Forelimb muscle (tissue), 1 donor: Measurements from ENCODE around the gene RPL18A. TPM values are rescaled to one million over a fixed set of nuclear protein-coding genes. Genes with fewer than 3 reads are reported as not detected.
A peak's percentile ranks its signal among the peaks of the same experiment; 100 is the strongest.
"Not testable (repeated sequence)": the region's sequence is repeated elsewhere in the genome, so short reads cannot be mapped to it uniquely, and the experiment has no call there.

Source experiments
- DNase-seq: peaks from one replicate; pipeline ENCODE4 v3.0.0-alpha.2; 2013; ENCODE audit warnings: low read depth
- polyA plus RNA-seq: library from polyadenylated mRNA; unstranded; fragments of 120-200 nt; gene quantifications from one replicate; pipeline ENCODE4 v1.2.1, GENCODE V29; 2013; ENCODE audit not compliant: insufficient read length

RPL18A gene
- polyA plus RNA-seq, 1 donor: 2,721 TPM

DNA sequence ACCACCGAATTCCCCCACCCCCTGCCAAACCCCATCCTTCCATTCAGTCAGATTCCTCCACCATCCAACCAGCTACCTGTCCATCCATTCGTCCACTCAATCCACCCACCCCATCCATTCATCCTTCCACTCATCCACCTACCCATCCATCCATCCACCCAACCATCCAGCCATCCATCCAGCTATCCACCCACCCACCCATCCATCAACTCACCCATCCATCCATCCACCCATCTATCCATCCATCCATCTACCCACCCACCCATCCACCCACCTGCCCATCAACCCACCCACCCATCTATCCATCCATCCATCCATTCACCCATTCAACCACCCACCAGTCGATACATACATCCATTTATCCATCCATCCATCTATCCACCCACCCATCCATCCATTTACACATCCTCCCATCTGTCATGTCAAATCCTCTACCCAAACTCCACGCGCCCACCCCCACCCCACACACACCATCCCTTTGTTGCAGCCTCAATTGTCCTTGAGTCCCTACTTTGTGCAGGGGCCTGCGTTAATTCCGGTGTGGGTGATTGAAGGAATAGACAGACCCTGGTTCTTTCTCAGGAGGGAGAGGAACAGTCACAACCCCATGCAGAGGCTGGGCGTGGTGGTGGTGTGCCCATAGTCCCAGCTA, 6.7 kb downstream of the RPL18A start:
- no peak for DNase-seq

DNA sequence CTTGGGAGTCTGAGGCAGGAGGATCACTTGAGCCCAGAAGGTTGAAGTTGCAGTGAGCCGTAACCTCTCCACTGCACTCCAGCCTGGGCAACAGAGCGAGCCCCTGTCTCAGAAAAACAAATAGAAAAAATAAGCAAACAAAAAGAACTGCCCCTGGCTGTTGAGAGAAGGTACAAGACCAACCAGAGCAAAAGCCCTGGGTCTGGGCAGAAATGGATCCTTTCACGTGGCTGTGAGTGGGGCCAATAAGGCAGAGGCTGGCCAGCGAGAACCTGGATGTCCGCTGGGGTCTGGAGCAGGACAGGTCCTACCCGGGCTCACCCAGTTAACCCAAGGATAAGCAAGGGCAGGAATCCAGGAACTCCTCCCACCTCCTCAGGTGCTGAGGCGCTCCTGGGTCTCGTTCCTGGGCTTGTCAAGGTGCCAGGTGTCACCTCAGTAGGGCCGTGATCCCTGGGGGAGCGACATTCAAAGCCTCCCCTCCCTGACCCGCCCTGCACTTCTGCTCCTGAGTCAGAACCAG, 7.3 kb downstream of the RPL18A start:
- no peak for DNase-seq

DNA sequence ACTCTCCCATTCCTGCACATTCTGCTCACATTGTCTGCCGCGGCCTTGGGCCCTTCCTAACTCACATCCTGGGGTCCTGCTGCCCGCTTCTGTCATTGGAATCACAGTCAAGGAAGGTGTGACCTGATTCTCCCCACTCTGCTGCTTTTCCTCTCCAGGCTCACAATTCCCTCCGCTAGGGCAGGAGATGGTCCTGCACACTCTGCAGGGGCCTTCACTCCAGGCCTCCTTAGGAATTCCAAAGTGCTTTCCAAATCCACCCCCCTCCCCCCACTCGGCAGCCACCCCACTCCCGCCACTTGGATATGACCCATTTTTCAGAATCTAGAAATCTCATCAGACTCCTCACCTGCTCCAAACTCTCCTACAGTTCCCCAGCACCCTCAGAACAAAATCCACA, 9.0 kb downstream of the RPL18A start:
- no peak for DNase-seq

DNA sequence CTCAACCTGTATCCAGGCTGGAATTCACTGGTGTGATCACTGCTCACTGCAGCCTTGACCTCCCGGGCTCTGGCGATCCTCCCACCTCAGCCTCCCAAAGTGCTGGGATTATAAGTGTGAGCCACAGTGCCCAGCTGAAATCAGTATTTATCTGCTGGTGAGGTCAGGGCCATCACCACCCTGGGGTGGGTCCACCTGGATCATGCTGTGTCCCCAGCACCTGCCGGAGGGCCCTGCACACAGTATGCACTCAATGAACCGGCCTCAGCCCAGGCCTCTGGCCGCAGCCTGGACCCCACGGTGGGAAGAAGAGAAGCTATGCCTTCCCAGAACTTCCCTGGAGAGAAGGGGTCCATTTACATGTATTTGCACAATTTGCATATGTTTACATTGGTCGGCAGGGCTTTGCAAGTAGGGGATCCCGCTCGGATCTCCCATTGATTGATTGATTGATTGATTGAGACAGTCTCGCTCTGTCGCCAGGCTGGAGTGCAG, 9.5 kb downstream of the RPL18A start:
- DNase-seq: no peak

DNA sequence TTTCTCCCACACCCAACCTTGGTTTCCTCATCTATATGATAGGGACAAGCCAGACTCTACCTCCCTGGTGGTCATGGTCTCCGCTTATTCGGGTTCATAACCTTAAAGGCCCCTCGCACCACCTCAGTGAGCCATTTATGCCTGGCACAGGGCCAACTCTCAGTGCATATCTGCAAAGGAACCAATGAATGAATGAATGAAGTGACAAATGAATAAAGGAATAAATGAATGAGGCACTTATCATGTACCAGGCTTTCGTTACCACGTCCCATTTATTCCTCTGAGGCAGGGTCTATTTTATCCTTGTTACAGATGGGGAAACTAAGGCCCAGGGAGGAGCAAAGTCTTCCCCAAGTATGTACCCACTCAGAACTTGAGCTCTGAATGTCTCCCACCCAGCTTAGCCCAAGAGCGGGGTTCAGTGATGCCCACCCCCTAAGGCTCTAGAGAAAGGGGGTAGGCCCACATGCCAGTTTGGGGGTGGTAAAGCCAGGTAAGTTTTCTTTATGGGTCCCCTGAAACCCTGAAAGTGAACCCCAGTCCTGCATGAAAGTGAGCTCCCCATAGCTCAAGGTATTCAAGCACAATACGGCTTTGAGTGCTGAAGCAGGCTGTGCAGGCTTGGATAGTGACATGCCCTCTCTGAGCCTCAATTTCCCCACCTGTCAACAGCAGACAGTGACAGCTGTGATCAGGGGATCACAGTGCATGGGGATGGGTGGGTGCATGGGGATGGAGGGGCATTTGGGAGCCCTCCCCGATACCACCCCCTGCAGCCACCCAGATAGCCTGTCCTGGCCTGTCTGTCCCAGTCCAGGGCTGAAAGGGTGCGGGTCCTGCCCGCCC, 11.5 kb downstream of the RPL18A start:
- no peak for DNase-seq

DNA sequence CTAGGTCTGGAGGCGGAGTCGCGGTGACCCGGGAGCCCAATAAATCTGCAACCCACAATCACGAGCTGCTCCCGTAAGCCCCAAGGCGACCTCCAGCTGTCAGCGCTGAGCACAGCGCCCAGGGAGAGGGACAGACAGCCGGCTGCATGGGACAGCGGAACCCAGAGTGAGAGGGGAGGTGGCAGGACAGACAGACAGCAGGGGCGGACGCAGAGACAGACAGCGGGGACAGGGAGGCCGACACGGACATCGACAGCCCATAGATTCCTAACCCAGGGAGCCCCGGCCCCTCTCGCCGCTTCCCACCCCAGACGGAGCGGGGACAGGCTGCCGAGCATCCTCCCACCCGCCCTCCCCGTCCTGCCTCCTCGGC, 12.2 kb downstream of the RPL18A start, which contains the start of gene SLC5A5:
Gene SLC5A5 (plus strand): TSS at position 68 of the 373 bp plus-strand sequence. CDS start 375 bp downstream, outside the sequence.
- DNase-seq: no peak

DNA sequence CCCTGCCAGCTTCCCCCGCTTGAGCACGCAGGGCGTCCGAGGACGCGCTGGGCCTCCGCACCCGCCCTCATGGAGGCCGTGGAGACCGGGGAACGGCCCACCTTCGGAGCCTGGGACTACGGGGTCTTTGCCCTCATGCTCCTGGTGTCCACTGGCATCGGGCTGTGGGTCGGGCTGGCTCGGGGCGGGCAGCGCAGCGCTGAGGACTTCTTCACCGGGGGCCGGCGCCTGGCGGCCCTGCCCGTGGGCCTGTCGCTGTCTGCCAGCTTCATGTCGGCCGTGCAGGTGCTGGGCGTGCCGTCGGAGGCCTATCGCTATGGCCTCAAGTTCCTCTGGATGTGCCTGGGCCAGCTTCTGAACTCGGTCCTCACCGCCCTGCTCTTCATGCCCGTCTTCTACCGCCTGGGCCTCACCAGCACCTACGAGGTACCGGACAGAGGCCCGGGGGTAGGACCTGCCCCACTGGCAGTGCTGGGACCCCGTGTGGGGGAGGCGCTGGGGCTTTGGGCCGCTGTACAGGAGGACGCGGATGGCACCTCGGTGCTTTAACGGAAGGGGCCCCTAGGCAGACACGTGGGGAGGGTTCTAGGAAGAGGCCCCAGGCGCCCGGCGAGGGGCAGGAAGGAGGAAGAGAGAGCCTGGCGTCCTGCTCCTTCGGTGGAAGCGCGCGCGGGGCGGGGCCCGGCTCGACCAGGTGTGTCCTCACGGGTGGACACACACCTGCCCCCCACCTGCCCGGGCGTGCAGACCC, 12.7 kb downstream of the RPL18A start:
- DNase-seq: no peak

DNA sequence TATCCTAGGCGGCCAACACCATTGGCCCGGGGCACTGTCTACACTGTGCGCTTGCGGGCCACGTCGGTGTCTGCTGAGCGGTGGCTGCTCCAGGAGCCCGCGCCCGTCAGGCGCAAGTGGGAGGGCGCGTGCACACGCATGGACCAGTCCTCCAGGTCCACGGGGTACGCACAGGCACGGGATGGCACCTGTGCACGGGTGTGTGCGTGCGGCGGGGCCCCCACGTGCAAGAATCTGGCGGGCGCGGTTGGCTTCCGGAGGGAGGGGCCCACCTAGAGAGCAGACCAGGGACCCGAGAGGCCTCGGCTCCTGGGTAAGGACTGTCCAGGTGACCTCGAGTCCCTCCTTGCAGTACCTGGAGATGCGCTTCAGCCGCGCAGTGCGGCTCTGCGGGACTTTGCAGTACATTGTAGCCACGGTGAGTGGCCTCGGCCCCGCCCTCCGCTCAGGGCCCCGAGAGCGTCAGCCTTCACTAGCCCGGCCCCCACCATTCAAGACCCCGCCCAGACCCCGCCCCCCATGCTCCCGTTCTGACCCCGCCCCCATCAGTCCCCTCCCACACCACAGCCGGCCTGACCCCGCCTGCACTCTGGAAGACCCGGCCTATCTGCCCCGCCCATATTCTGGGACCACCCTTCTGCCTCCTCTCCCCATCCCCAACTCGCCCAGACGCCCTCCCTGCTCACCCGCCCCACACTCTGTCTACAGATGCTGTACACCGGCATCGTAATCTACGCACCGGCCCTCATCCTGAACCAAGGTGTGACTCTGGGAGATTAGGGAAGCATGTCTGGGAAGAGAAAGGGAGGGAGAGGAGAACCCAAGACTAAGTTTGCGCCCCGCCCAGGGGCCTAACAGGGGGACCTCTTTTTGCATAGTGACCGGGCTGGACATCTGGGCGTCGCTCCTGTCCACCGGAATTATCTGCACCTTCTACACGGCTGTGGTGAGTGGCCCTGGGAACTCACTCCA, 14.4 kb downstream of the RPL18A start:
- DNase-seq: no peak

DNA sequence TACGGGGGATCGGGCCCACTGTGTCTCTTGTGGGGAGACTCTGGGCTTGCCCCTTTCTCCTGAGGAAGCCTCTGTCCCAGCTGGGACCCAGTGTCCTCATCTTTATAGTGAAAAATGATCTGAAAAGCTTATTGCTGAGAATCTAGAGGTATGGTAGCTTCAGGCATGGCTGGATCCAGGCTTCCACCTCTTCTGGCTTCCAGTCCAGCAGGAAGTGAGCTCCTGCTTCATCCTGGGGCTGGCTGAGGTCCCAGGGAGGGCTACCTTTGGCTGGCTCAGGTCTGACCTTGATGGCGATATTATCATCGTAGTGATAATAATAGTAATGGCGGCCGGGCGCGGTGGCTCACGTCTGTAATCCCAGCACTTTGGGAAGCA, 15.0 kb downstream of the RPL18A start:
- DNase-seq: no peak

DNA sequence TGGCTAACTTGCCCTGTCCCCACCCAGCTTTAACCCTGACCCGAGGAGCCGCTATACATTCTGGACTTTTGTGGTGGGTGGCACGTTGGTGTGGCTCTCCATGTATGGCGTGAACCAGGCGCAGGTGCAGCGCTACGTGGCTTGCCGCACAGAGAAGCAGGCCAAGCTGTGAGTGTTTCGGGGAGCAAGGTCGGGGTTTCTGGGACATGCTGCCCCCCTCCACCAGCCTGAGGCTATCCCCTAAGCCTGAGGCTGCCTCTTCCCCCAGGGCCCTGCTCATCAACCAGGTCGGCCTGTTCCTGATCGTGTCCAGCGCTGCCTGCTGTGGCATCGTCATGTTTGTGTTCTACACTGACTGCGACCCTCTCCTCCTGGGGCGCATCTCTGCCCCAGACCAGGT, 18.0 kb downstream of the RPL18A start:
- no peak for DNase-seq

DNA sequence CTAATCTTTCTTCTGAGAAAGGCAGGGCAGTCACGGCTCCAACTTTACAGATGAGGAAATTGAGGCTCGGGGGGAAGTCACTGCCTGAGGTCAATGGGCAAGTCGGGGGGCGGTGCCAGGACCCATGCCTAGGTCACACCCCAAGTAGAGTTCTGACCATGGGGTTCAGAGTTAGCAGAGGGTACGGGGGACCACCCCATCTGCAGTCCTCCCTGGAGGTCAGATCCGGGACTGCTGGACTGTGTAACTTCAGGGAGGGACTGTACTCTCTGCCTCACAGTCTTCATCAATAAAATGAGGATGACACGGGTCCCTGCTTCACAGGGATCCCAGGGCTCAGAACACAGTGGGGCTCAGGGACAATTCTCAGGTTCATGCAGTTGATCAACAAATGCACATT, 19.8 kb downstream of the RPL18A start:
- DNase-seq: no peak

DNA sequence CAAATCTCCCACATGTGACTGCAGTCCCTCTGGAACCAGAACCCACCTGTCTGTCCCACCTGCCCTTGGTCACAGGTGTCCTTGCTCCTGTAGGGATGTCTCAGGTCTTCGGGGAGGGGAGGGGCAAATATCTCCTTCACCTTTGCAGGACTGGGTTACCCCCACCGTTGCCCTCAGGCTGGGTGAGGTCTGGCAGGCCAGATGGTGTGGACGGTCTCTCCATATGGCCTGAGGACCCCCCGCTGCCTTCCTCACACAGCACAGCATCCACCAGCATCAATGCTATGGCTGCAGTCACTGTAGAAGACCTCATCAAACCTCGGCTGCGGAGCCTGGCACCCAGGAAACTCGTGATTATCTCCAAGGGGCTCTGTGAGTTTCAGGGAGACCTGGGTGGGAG, 22.0 kb downstream of the RPL18A start:
- no peak for DNase-seq

DNA sequence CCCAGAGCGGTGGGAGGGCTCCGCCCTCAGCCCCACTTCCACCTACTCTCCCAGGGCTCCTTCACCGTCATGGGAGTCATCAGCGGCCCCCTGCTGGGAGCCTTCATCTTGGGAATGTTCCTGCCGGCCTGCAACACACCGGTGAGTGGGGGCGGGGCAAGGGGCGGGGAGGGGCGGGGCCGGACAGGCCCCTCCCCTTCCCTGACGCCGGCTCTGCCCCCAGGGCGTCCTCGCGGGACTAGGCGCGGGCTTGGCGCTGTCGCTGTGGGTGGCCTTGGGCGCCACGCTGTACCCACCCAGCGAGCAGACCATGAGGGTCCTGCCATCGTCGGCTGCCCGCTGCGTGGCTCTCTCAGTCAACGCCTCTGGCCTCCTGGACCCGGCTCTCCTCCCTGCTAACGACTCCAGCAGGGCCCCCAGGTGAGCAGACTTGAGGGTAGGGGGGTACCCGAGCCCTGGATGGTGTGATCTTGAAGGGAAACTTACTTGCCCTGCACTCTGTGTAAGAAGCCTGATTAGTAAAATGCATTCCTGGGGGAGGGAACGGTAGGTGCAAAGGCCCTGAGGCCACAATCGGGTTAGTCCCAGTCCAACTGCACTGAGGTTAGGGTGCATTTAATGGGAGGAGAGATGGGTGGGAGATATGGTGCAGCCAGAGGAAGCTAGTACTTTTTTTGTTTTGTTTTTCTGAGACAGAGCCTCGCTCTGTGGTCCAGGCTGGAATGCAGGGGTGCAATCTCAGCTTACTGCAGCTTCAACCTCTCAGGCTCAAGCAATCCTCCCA, 24.1 kb downstream of the RPL18A start:
- no peak for DNase-seq

DNA sequence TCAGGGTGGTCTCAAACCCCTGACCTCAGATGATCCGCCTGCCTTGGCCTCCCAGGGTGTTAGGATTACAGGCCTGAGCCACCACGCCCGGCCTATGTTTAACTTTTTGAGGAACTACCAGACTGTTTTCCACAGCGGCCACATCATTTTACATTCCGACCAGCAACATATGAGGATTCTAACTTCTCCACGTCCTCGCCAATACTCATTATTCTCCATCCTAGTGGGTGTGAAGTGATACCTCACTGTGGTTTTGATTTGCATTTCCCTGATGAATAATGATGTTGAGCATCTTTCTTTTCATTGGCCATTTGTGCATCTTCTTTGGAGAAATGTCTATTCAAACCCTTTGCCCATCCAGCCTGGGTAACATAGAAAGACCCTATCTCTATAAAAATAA, 26.8 kb downstream of the RPL18A start:
- DNase-seq: no peak

DNA sequence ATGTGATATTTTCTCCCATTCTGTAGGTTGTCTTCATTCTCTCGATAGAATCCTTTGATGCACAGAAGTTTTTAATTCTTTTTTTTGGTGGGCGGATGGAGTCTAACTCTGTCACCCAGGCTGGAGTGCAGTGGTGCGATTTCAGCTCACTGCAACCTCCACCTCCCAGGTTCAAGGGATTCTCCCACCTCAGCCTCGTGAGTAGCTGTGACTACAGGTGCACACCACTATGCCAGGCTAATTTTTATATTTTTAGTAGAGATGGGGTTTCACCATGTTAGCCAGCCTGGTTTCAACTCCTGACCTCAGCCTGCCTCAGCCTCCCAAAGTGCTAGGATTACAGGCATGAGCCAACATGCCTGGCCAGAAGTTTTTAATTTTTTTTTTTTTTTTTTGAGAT, 27.5 kb downstream of the RPL18A start:
- not testable (repeated sequence) for DNase-seq

DNA sequence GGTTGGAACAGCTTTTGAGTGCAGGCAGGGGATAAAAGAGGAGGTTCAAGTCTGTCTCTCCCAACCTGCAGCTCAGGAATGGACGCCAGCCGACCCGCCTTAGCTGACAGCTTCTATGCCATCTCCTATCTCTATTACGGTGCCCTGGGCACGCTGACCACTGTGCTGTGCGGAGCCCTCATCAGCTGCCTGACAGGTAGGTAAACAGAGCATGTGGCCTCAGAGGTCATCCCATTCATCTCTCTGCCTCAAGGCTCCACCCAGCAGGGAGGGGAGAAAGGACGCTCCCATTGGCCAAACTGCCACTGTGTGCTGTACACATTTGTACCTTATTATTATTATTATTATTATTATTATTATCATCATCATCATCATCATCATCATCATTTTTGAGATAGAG, 28.6 kb downstream of the RPL18A start:
- no peak for DNase-seq

DNA sequence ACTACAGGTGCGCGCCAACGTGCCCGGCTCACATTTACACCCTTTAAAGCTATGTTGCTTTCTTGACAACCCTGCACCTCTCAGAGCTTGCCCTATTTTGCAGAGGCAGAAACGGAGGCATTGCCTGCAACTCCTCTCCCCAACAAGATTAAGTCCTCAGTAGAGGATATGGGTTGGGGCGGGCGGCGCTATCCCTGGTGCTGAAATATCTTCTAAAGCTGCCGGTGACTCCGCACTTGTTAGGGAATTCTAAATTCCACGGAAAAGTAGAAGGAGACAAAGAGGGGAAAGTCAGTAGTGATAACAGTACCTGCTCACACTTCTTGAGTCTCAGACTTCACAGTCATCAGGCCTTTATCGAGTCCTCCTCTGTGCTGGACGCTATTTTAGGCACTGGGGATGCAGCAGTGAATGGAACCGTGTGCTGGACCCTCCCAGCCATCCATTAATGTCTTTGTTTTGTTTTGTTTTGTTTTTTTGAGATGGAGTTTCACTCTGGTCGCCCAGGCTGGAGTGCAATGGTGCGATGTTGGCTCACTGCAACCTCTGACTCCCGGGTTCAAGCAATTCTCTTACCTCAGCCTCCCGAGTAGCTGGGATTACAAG, 30.0 kb downstream of the RPL18A start:
- DNase-seq: peak; percentile 1

DNA sequence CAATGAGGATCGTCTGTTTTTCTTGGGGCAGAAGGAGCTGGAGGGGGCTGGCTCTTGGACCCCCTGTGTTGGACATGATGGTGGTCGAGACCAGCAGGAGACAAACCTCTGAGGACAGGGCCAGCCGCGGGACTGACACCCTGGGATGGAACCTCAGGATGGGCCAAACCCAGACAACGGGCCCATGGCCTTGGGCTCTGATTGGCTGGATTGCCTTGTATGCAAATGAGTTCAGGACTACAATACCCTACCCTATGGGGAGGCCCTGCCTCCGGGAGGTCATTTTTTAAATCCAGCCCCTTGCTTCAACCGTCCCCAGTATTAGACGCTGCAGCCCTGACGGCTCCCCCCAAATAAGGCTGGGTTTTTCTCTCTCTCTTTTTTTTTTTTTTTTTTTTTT, 34.1 kb downstream of the RPL18A start:
- no peak for DNase-seq

DNA sequence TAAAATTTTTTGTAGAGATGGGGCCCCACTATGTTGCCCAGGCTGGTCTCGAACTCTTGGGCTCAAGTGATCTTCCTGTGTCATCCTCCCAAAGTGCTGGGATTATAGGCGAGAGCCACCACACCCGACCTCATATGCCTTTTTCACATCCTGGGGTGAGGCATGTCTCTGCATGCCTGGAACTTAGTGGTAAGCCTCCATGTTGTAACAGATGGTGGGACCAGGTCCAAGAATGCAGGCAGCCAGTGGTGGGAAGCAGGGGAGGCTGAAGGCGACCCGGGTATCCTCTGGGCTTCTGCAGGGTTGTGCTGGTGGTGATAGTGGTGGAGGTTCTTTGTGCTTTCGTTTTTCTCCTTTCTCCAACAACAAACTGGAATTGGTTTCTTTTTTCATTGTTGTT, 43.0 kb downstream of the RPL18A start:
- DNase-seq: no peak

DNA sequence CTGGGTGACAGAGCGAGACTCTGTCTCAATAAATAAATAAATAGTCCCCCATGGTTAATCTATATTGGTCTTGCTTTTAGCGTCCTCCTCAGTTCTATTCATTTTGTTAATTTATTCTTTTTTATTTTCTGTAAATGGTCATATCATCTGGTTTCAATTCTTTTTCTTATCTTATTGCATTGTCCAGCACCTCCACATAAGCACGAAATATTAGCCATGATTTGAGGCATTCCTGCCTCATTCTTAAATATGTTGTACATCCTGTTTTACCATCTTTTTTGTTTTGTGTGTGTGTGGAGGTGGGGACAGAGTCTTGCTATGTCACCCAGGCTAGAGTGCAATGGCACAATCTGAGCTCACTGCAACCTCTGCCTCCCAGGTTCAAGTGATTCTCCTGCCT, 48.5 kb downstream of the RPL18A start:
- DNase-seq: no peak
